ENCODE measurements around the gene HPCAL4.

Gene HPCAL4

GRCh38 chr1:39675220-39675619 lies 16.0 kb downstream of the HPCAL4 start:
- DNase-seq (ENCODE audit: low read depth) = no peak

GRCh38 chr1:39673215-39673614 lies 18.0 kb downstream of the HPCAL4 start:
- DNase-seq (ENCODE audit: low read depth) = no peak

- DNase-seq (ENCODE audit: low read depth) = no peak
Measured at GRCh38 chr1:39672551-39672947, 18.7 kb downstream of the HPCAL4 start.

- DNase-seq (ENCODE audit: low read depth) = no peak
Measured at GRCh38 chr1:39671793-39672550, 19.3 kb downstream of the HPCAL4 start, which contains the start of gene NT5C1A. Gene NT5C1A, minus strand, starts transcription at chr1:39672107. Its CDS starts 69 bp downstream, at chr1:39672038.

GRCh38 chr1:39671433-39671792 lies 19.8 kb downstream of the HPCAL4 start:
- no peak for DNase-seq (ENCODE audit: low read depth)

GRCh38 chr1:39670689-39671088 lies 20.5 kb downstream of the HPCAL4 start:
- no peak for DNase-seq (ENCODE audit: low read depth)

GRCh38 chr1:39668894-39669293 lies 22.3 kb downstream of the HPCAL4 start:
- DNase-seq (ENCODE audit: low read depth) = no peak

GRCh38 chr1:39668111-39668510 lies 23.1 kb downstream of the HPCAL4 start:
- no peak for DNase-seq (ENCODE audit: low read depth)

- no peak for DNase-seq (ENCODE audit: low read depth)
Measured at GRCh38 chr1:39666772-39667171, 24.5 kb downstream of the HPCAL4 start.

- no peak for DNase-seq (ENCODE audit: low read depth)
Measured at GRCh38 chr1:39663559-39663958, 27.7 kb downstream of the HPCAL4 start.

- DNase-seq (ENCODE audit: low read depth) = no peak
Measured at GRCh38 chr1:39662861-39663260, 28.4 kb downstream of the HPCAL4 start.

GRCh38 chr1:39659538-39659937 lies 31.7 kb downstream of the HPCAL4 start:
- no peak for DNase-seq (ENCODE audit: low read depth)

- DNase-seq (ENCODE audit: low read depth) = no peak
Measured at GRCh38 chr1:39659110-39659509, 32.1 kb downstream of the HPCAL4 start.

GRCh38 chr1:39657923-39658485 lies 33.2 kb downstream of the HPCAL4 start:
- no peak for DNase-seq (ENCODE audit: low read depth)

- DNase-seq (ENCODE audit: low read depth) = peak; percentile 50
Measured at GRCh38 chr1:39657402-39657801, 33.8 kb downstream of the HPCAL4 start.

GRCh38 chr1:39656391-39656790 lies 34.8 kb downstream of the HPCAL4 start:
- DNase-seq (ENCODE audit: low read depth) = no peak

GRCh38 chr1:39655578-39656268 lies 35.5 kb downstream of the HPCAL4 start:
- no peak for DNase-seq (ENCODE audit: low read depth)

- no peak for DNase-seq (ENCODE audit: low read depth)
Measured at GRCh38 chr1:39654291-39654690, 36.9 kb downstream of the HPCAL4 start.

- peak; percentile 48 for DNase-seq (ENCODE audit: low read depth)
Measured at GRCh38 chr1:39653546-39654031, 37.6 kb downstream of the HPCAL4 start.

- DNase-seq (ENCODE audit: low read depth) = no peak
Measured at GRCh38 chr1:39652554-39652953, 38.7 kb downstream of the HPCAL4 start.

GRCh38 chr1:39652105-39652504 lies 39.1 kb downstream of the HPCAL4 start:
- DNase-seq (ENCODE audit: low read depth) = no peak

- no peak for DNase-seq (ENCODE audit: low read depth)
Measured at GRCh38 chr1:39650431-39650830, 40.8 kb downstream of the HPCAL4 start.

GRCh38 chr1:39649636-39650185 lies 41.5 kb downstream of the HPCAL4 start:
- DNase-seq (ENCODE audit: low read depth) = no peak
